ENCODE data around the gene HAAO.

HAAO gene

DNA sequence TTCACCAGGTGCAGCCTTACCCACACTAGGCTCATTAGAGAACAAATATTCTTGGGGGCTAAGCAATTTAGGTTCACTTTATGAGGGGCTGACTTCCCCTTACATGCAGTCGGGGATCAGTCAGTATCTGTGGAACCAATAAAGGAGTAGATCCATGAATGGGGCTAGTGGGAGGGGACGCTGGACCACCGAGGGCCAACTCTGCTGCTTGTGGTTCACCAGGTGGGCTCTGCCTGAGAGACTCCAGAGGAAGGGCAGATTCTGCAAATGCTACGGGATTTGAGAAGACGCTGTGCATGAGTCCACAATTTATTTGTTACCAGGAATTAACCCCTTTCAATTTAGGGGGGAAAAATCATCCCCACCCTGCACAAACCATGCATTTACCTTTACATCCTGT, 15.9 kb upstream of the HAAO start:
- TF ChIP-seq, protein P1, sequence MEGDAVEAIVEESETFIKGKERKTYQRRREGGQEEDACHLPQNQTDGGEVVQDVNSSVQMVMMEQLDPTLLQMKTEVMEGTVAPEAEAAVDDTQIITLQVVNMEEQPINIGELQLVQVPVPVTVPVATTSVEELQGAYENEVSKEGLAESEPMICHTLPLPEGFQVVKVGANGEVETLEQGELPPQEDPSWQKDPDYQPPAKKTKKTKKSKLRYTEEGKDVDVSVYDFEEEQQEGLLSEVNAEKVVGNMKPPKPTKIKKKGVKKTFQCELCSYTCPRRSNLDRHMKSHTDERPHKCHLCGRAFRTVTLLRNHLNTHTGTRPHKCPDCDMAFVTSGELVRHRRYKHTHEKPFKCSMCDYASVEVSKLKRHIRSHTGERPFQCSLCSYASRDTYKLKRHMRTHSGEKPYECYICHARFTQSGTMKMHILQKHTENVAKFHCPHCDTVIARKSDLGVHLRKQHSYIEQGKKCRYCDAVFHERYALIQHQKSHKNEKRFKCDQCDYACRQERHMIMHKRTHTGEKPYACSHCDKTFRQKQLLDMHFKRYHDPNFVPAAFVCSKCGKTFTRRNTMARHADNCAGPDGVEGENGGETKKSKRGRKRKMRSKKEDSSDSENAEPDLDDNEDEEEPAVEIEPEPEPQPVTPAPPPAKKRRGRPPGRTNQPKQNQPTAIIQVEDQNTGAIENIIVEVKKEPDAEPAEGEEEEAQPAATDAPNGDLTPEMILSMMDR (IDR thresholded peaks at IDR 0.05; ENCODE audit: low read depth, low read length): no peak
- in situ Hi-C loops (cut with HindIII; ENCODE audit: low sequenced_read_pairs): no loop called here
- no peak overlapping the region for H3K4me3 ChIP-seq (ENCODE audit: low read depth, low read length)
- DNase-seq (ENCODE audit: low read depth, low spot score): no peak

DNA sequence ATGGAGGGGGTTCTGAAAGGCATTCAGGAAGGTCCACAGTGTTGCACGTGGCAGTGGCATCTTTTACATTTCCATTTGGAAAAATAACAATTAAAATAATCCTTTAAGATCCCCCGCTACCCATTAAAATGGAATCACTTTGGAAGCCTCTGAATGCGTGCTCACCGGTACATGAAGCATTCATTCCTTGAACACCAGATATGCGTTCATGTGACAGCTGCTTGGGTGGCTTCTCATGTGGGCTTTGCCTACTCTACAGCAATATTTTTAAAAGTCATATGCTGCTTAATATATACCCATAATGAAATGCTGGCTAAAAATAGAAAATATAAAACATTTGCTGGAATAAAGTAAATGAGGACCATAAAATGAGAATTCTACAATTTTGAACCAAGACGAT, 14.4 kb upstream of the HAAO start:
- in situ Hi-C loops (cut with HindIII; ENCODE audit: low sequenced_read_pairs): no loop called here

DNA sequence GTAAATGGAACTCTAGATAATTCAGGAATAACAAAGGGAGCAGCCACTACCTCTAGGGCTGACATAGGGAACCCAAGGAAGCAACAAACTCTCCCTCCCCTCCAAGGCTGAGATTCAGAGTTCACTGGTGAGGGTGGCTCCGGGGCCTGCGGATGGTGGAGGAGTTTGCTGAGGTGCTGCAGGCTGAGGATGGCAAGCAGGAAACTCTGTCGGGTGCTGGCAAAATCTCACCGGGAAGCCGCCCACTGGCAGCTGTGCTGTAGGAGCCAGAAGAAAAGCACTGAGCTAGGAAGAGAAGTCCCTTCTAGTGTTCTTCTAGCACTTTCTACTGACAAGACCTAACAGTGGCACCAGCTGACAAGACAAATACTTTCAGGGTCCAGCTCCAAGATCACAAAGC, 12.5 kb upstream of the HAAO start:
- in situ Hi-C loops (cut with HindIII; ENCODE audit: low sequenced_read_pairs): no loop called here
- TF ChIP-seq, protein P1 (IDR thresholded peaks at IDR 0.05; ENCODE audit: low read depth, low read length): no peak
- no peak for DNase-seq (ENCODE audit: low read depth, low spot score)
- H3K4me3 ChIP-seq (ENCODE audit: low read depth, low read length): no peak overlapping the region

More for the DNA sequence above, 14.4 kb upstream of the HAAO start:
- TF ChIP-seq, protein P1 (IDR thresholded peaks at IDR 0.05; ENCODE audit: low read depth, low read length): no peak
- DNase-seq (ENCODE audit: low read depth, low spot score): no peak
- H3K4me3 ChIP-seq (ENCODE audit: low read depth, low read length): no peak overlapping the region

DNA sequence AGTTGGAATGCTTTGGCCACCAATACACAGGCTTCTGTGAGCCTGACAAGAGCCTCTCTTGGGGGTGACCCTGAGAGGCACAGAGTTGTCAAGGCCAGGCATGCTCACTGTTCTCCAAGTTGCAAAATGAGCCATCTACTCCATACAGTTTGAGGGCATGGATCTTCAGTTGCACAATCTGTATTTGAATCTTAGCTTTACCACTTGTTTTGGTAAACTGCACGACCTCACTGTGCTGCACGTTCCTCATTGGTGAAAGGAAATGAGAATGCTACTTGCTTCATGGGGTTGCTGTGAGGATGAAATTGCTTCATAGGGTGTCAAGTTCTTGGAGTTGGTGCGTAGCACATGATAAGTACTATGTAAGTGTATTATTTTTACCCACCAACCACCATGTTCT, 12.0 kb upstream of the HAAO start:
- no peak overlapping the region for H3K4me3 ChIP-seq (ENCODE audit: low read depth, low read length)
- peak; percentile 6 for DNase-seq (ENCODE audit: low read depth, low spot score)
- TF ChIP-seq, protein P1 (IDR thresholded peaks at IDR 0.05; ENCODE audit: low read depth, low read length): no peak
- in situ Hi-C loops (cut with HindIII; ENCODE audit: low sequenced_read_pairs): no loop called here

DNA sequence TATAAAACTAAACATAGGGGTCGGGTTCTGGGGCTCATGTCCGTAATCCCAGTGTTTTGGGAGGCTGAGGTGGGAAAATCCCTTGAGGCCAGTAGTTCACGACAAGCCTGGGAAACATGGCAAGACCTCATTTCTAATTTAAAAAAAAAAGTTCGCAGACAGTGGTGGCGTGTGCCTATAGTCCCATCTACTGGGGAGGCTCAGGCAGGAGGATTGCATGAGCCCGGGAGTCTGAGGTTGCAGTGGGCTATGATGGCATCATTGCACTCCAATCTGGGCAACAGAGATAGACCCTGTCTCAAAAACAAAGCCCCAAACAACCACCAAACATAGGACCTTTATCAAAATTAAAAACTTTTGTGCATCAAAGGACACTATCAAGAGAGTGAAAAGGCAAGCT, 9.8 kb upstream of the HAAO start:
- DNase-seq (ENCODE audit: low read depth, low spot score): no peak
- in situ Hi-C loops (cut with HindIII; ENCODE audit: low sequenced_read_pairs): no loop called here
- no peak overlapping the region for H3K4me3 ChIP-seq (ENCODE audit: low read depth, low read length)
- TF ChIP-seq, protein P1 (IDR thresholded peaks at IDR 0.05; ENCODE audit: low read depth, low read length): no peak

DNA sequence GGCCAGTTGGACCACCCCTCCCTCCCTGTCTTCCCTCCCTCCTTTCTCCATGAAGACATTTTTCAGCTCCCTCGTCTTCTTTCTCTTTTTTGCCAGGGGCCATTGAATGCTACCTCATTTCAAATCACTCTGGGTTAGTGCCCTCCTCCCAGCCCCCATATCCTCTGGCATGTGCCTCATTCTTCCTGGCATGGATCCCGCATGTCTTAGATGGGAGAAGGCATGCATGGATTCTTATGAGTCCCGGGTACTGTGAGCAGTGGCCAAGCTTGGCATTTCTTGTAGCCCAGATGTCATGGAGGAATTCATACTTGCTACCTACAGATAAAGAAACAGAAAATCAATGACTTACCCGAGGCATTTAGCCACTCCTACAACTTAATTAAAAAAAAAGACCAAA, 9.0 kb upstream of the HAAO start:
- DNase-seq (ENCODE audit: low read depth, low spot score): no peak
- TF ChIP-seq, protein P1 (IDR thresholded peaks at IDR 0.05; ENCODE audit: low read depth, low read length): no peak
- no peak overlapping the region for H3K4me3 ChIP-seq (ENCODE audit: low read depth, low read length)
- in situ Hi-C loops (cut with HindIII; ENCODE audit: low sequenced_read_pairs): no loop called here

DNA sequence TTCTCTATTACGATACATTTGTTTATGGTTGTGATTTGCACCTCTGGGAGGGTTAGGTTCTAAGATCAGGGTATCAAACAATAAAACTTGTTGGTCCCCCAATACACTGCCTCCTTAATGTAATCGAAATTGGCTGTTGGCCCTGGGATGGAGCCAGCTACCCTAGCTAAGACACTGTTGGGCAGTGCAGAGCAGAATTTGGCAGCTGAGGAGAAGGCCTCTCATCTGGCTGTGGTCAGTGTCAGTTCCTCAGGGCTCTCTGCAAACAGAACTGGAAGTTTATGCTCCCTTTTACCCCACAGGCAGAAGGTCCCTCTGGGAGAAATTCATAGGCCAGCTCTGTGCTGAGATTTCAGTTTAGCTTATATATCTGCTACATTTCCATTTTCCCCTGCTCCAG, 8.6 kb upstream of the HAAO start:
- TF ChIP-seq, protein P1 (IDR thresholded peaks at IDR 0.05; ENCODE audit: low read depth, low read length): no peak

More for the DNA sequence above, 8.6 kb upstream of the HAAO start:
- H3K4me3 ChIP-seq (ENCODE audit: low read depth, low read length): no peak overlapping the region
- DNase-seq (ENCODE audit: low read depth, low spot score): no peak
- in situ Hi-C loops (cut with HindIII; ENCODE audit: low sequenced_read_pairs): no loop called here
